GM10266 (cell line): ENCODE measurements around the gene ELP4.

Source experiments
- DNase-seq: peaks from one replicate; pipeline ENCODE4 v3.0.0; 2012; ENCODE audit errors: extremely low spot score
- TF ChIP-seq, protein P1 (sequence below): IDR thresholded peaks from 2 replicates; pipeline ENCODE4 v1.5.1; 2012; ENCODE audit warnings: mild to moderate bottlenecking, low read depth; ENCODE audit not compliant: control insufficient read depth, insufficient read depth; ENCODE audit errors: missing control alignments

ELP4 gene

GRCh38 chr11:31598454-31598853 is 88.9 kb downstream of the ELP4 start:
- no peak for DNase-seq
- TF ChIP-seq, protein P1, sequence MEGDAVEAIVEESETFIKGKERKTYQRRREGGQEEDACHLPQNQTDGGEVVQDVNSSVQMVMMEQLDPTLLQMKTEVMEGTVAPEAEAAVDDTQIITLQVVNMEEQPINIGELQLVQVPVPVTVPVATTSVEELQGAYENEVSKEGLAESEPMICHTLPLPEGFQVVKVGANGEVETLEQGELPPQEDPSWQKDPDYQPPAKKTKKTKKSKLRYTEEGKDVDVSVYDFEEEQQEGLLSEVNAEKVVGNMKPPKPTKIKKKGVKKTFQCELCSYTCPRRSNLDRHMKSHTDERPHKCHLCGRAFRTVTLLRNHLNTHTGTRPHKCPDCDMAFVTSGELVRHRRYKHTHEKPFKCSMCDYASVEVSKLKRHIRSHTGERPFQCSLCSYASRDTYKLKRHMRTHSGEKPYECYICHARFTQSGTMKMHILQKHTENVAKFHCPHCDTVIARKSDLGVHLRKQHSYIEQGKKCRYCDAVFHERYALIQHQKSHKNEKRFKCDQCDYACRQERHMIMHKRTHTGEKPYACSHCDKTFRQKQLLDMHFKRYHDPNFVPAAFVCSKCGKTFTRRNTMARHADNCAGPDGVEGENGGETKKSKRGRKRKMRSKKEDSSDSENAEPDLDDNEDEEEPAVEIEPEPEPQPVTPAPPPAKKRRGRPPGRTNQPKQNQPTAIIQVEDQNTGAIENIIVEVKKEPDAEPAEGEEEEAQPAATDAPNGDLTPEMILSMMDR: no peak

GRCh38 chr11:31601635-31602282 is 92.2 kb downstream of the ELP4 start:
- DNase-seq: no peak
- TF ChIP-seq, protein P1: no peak

DNA sequence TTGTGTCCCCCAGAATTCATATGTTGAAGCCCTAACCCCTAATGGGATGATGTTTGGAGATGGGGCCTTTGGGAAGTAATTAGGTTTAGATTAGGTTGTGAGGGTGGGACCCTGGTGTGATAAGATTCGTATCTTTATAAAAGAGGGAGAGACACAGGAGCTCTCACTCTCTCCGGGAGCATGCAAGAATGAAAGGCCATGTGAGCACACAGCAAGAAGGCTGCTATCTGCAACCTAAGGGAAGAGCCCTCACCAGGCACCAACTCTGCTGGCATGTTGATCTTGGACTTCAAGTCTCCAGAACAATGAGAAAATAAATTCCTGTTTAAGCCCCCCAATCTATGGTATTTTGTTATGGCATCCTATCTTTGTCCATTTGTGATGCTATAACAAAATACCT is 97.3 kb downstream of the ELP4 start:
- DNase-seq: no peak
- TF ChIP-seq, protein P1: no peak

- no peak for DNase-seq
- TF ChIP-seq, protein P1: no peak
These were observed 98.3 kb downstream of the ELP4 start for GRCh38 chr11:31607914-31608313.

DNA sequence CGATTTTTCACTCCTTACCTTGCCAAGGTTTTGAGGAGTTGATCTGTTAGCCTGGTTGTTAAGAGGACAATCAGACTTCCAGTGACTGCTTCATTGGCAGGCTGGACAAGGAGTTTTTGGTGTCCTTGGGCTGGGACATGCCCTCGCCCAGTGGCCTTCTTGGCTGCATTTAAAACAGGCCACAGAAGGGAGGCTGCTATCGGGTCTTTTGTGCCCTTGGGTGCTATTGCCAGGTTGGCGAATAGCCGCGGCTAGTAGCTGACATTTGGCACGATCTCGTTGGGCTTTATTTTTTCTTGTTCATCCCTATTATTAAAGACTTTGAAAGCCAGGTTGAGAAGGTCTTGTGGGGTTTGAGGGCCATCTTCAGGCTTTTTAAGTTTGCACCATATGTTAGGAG is 99.4 kb downstream of the ELP4 start:
- DNase-seq: no peak
- TF ChIP-seq, protein P1: no peak

DNA sequence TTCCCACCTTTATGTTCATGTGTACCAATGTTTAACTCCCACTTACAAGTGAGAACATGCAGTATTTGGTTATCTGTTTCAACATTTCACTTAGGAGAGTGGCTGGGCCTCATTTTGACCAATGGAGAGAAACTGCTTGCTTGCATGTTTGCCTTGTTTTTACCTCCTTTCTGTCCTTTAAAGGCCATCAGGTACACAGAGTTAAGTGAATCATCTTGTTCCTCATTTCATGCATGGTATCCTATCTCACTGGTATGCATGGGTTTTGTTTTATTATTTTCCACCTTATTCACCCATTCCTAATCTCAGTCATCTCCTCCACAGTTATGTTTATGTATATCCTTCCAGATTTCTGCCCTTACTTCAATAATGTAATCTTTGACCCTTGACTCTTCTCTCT is 101.0 kb downstream of the ELP4 start:
- DNase-seq: no peak
- TF ChIP-seq, protein P1: no peak

- DNase-seq: no peak
- TF ChIP-seq, protein P1: no peak
These were observed 107.7 kb downstream of the ELP4 start for GRCh38 chr11:31617246-31617645.
